SH-SY5Y (cell line): ENCODE measurements around the gene KIN.
A peak's percentile ranks its signal among the peaks of the same experiment; 100 is the strongest.

Experiments used
- GATA2 ChIP-seq: IDR thresholded peaks from 2 replicates; pipeline ENCODE4 v1.6.1; 2011; ENCODE audit warnings: mild to moderate bottlenecking, low read depth, low read length
- GATA3 ChIP-seq: IDR thresholded peaks from 2 replicates; pipeline ENCODE4 v1.6.1; 2011; ENCODE audit warnings: low read depth, mild to moderate bottlenecking, low read length, moderate library complexity

Gene KIN

GRCh38 chr10:7787857-7788638 lies at the start of gene KIN, which contains the start of gene ATP5F1C:
Gene KIN (minus strand): TSS chr10:7787993. CDS start chr10:7787933, 60 bp downstream.
Gene ATP5F1C (plus strand): TSS chr10:7788177. CDS start chr10:7788208, 31 bp downstream.
- TF ChIP-seq GATA2: peak; percentile 7; the same call in 1 of the 2 replicates
- no peak for TF ChIP-seq GATA3

GRCh38 chr10:7836571-7836970 lies 48.8 kb upstream of the KIN start:
- TF ChIP-seq GATA3: no peak
- TF ChIP-seq GATA2: no peak

GRCh38 chr10:7834262-7834661 lies 46.5 kb upstream of the KIN start:
- no peak for TF ChIP-seq GATA3
- no peak for TF ChIP-seq GATA2

- no peak for TF ChIP-seq GATA2
- no peak for TF ChIP-seq GATA3
Measured at GRCh38 chr10:7833210-7833609, 45.4 kb upstream of the KIN start.

GRCh38 chr10:7832060-7832459 lies 44.3 kb upstream of the KIN start:
- no peak for TF ChIP-seq GATA2
- TF ChIP-seq GATA3: no peak

- TF ChIP-seq GATA2 (no peak), GATA3 (no peak)
Measured at GRCh38 chr10:7829289-7829834, 41.6 kb upstream of the KIN start.

- TF ChIP-seq GATA2 (no peak), GATA3 (no peak)
Measured at GRCh38 chr10:7826971-7827370, 39.2 kb upstream of the KIN start.

- no peak for TF ChIP-seq GATA2
- TF ChIP-seq GATA3: no peak
Measured at GRCh38 chr10:7824251-7824650, 36.5 kb upstream of the KIN start.

GRCh38 chr10:7819121-7819460 lies 31.3 kb upstream of the KIN start:
- TF ChIP-seq GATA2 (no peak), GATA3 (no peak)

GRCh38 chr10:7818295-7819120 lies 30.7 kb upstream of the KIN start, which contains the start of gene TAF3:
Gene TAF3 (plus strand): TSS chr10:7818505. CDS start chr10:7818710, 205 bp downstream.
- TF ChIP-seq GATA3: no peak
- no peak for TF ChIP-seq GATA2

GRCh38 chr10:7817984-7818294 lies 30.1 kb upstream of the KIN start:
- TF ChIP-seq GATA2: no peak

- no peak for TF ChIP-seq GATA3
- TF ChIP-seq GATA2: no peak
Measured at GRCh38 chr10:7817576-7817975, 29.8 kb upstream of the KIN start.

GRCh38 chr10:7813481-7813880 lies 25.7 kb upstream of the KIN start:
- TF ChIP-seq GATA2 (no peak), GATA3 (no peak)

- TF ChIP-seq GATA2: no peak
- TF ChIP-seq GATA3: no peak
Measured at GRCh38 chr10:7811000-7811399, 23.2 kb upstream of the KIN start.

GRCh38 chr10:7810443-7810842 lies 22.6 kb upstream of the KIN start:
- TF ChIP-seq GATA3: no peak
